ENCODE results near the gene CRTC3.

DNA sequence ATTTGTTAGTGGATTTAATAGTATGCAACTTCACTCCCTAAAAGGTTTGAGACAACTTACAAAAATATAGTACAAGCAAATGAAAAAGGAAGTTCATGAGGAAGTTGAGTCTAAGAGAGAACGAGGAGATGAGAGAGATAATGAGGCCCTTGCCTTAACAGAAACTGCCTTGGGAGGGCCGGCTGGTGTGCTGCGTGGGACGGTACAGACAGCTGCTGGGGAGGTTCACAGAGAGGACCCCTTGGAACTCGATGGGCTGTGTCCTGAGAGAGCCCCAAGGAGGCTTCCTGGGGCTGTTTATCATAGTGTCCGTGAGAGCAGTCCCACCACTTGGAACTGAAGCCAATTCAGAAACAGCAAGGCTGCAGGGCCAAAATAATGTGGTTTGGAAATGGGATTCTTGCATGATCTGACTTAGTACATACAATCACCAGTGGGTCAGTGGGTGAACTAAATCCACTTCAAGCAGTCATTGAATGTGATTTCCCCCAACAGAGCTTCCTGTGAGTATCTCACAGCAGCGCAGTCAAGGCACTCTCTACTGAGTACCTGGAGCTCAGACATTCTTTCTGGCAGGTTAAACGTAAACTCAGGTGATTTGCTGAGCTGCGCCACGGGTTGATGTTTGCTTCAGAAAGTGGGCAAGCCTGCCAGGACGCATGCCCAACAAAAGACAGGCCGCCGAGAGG, 90.8 kb downstream of the CRTC3 start:
- TF ChIP-seq, protein P1, sequence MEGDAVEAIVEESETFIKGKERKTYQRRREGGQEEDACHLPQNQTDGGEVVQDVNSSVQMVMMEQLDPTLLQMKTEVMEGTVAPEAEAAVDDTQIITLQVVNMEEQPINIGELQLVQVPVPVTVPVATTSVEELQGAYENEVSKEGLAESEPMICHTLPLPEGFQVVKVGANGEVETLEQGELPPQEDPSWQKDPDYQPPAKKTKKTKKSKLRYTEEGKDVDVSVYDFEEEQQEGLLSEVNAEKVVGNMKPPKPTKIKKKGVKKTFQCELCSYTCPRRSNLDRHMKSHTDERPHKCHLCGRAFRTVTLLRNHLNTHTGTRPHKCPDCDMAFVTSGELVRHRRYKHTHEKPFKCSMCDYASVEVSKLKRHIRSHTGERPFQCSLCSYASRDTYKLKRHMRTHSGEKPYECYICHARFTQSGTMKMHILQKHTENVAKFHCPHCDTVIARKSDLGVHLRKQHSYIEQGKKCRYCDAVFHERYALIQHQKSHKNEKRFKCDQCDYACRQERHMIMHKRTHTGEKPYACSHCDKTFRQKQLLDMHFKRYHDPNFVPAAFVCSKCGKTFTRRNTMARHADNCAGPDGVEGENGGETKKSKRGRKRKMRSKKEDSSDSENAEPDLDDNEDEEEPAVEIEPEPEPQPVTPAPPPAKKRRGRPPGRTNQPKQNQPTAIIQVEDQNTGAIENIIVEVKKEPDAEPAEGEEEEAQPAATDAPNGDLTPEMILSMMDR (conservative IDR thresholded peaks at IDR 0.05; ENCODE audit: low read depth, low read length) = no peak
- TF ChIP-seq EZH2 (IDR thresholded peaks at IDR 0.05; ENCODE audit: borderline replicate concordance, low read depth, low read length, poor library complexity, severe bottlenecking) = no peak

All from A673 (cell line).